Activated CD8-positive, alpha-beta memory T cell treated with anti-CD3 and anti-CD28 coated beads for 24 hours (primary cell): ENCODE results near the gene LPCAT1.
"Not testable (repeated sequence)": the region's sequence is repeated elsewhere in the genome, so short reads cannot be mapped to it uniquely, and the experiment has no call there.

Experiments used
- DNase-seq: peaks from one replicate; pipeline ENCODE4 v3.0.0-alpha.2; 2020

Gene LPCAT1

GRCh38 chr5:1507961-1508658 is 15.7 kb downstream of the LPCAT1 start:
- DNase-seq = no peak

- DNase-seq = no peak
Observed at GRCh38 chr5:1507457-1507856, 16.3 kb downstream of the LPCAT1 start.

- DNase-seq = no peak
Observed at GRCh38 chr5:1507014-1507375, 16.8 kb downstream of the LPCAT1 start.

GRCh38 chr5:1506242-1507013 is 17.3 kb downstream of the LPCAT1 start:
- DNase-seq = no peak

DNA sequence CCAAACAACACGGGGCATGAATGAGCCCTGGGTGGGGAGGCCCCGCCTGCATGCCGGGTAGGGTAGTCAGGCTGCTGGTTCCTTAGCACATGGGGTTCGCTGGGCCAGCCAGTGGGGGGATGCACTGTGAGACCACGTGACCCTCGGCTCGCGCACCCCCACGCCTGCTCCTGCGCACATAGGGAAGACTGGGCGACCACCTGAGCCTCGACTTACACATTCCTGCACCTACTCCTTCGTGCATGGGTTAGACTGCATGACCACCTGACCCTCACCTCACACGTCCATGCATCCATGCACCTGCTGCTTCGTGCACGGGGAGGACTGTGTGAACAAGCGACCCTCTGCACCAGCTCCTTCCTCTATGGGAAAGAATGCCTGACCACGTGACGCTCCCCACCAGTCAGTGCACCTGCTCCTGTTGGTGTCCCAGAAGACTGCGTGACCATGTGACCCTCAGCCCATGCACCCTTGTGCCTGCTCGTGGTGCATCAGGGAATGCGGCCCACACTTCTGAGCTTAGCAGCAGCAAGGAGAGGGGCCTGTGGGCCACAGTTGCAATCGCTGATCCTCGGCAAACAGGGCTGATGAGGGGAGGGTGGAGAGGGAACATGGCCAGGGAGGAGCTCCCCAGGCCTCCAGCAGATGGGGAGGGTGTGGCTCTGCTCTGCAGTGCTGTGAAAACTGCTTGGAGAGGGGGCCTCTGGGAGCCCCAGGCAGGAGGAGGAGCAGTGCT is 18.1 kb downstream of the LPCAT1 start:
- DNase-seq = no peak

GRCh38 chr5:1505089-1505488 is 18.7 kb downstream of the LPCAT1 start:
- not testable (repeated sequence) for DNase-seq

- DNase-seq = no peak
Observed at GRCh38 chr5:1504617-1505016, 19.1 kb downstream of the LPCAT1 start.

GRCh38 chr5:1504069-1504595 is 19.6 kb downstream of the LPCAT1 start:
- DNase-seq = no peak

DNA sequence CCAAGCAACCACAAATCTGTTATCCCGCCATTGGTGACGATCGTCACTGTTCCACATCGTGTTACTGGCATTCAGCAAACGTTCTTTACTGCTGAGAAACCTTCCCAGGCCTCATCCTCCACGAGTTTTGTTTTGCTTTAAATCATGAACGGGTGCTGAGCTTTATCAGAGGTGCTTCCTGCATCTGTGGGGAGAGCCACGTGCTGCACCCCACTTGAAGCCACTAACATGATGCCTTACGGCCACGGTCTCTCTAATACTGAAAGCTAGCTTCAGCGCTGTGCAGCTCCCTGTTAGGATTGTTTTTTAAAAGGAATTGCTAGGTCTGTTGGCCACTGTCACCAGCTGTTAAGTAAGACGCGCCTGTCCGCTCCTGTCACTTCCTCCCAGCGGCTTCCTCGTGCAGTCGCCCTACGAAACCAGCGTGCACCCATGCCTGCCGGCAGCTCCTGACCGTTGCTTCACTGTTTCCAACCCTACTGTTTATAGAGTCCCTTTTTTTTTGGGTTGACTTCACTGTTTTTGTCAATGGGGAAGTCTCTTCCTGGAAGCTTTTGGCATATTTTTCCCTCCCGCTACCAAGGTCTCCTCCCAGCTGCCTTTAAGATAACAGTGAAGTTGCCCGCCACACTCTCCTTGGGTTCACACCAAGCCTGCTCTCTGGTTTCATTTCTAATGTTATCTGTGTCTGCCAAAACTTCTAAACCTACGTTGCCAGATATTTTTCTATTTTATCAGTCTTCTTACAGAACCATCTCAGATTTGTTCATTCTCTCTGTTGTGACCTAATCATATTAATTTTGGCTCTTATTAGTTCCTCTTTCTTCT is 20.3 kb downstream of the LPCAT1 start:
- DNase-seq = no peak

- no peak for DNase-seq
Observed at GRCh38 chr5:1502737-1503120, 21.0 kb downstream of the LPCAT1 start.

- no peak for DNase-seq
Observed at GRCh38 chr5:1502046-1502736, 21.6 kb downstream of the LPCAT1 start.

- DNase-seq = no peak
Observed at GRCh38 chr5:1501372-1502045, 22.3 kb downstream of the LPCAT1 start.

GRCh38 chr5:1500411-1501091 is 23.2 kb downstream of the LPCAT1 start:
- no peak for DNase-seq

DNA sequence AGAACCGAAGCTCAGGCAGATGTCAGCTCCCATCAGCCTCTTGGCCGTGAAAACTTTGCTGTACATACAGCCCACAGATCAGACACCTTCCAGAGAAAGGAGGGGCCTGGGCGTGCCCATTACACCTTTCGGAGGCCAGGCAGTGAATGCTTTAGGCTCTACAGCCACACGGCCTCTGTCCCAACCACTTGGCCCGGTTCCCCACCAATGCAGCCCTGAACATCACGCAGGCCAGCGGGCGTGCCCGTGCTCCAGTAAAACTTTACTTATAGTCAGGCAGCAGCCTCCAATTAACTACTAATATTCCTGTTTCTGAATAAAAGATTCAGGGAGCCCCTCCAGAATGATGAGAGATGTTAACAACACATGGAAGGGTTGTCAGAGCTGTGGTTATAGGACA is 23.9 kb downstream of the LPCAT1 start:
- DNase-seq = no peak

DNA sequence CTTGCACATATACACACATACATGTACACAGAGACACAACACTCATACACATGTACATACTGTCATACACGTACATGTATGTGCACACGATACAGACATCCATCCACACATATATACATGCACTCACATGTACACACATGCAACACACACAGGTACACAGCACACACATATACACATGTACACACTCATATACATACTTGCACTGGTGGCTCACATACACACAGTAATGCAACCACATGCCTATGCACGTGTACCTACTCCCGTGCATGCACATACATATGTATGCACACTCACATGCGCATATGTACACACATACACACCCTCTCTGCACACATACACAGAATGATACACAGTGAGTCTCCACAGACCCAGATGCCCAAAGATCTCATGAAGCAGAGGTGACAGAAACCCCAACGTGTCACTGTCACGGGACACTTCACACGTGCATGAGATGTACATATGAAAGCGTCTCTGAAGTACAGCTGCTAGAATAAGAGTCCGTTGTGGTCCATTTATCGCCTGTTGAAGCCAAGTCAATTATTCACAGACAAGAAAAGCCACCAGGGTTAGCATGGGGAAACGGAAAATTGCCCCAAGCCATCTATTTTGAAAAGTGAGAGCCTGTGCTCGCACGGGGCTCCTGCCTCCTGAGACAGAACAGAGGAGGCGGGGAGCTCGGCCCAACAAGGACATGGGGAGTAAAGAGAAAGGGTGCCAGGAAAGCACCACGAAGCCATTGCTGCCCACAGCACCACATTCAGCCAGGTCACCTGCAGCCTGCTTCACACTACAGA is 24.9 kb downstream of the LPCAT1 start:
- DNase-seq = no peak

DNA sequence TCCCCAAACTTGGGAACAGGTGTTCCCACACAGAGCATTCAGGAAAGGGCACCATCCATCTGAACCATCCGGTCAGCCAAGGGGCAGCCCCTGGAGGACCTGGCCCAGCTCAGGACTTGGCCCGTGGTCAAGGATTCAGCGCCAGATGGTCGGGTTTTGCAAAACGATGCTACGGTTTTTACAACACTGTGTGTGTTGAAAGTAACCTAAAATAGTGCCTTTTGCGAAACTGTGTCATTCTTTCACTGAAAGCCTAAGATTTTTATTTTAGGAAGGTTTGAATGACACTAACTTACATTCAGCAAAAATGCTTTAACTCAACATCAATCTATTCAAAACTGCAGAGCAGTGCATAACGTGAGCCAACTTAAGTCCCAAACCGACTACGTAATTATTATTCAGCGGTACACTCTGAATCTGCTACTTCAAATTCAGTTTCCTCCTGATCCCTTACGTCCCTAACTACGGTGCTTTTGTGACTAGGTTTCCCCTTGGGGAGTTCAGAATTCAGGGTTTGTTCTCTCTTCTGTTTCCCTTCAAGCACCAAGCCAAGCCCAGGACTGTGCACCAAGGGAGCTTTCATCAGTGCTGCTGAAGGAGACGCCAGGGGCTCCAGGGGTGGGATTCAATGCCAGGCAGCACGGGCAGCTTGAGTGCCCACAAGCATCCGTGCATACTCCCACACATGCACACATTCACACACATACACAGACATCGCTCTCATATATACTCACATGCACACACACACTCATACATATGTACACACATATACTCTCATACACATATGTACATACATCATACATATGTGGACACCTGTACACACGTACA is 25.8 kb downstream of the LPCAT1 start:
- no peak for DNase-seq

DNA sequence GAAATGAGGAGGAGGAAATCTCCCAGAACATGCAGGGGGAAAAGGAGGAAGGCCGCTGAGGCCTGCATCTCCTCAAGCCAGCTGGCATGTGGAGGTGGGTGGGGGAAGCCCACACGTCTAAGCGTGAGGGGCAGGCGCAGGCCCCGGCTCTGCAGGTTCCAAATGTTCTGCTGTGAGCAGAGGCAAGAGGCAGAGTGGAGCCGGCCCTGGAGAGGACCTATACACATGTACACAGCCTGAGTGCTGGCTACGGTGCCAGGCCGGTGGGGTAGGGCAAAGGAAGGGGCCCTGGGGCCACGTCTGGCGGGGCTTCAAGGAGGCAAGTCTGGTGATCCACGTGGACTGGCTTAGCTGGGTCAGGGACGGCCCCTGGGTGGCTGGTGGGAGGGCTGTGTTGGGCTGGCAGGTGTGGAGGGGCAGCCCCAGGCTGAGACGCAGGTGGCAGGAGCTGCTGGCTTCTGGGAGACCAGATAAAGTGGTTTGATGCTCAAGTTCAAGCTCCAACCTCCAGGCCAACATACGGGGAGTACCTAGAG is 26.4 kb downstream of the LPCAT1 start:
- DNase-seq = no peak

DNA sequence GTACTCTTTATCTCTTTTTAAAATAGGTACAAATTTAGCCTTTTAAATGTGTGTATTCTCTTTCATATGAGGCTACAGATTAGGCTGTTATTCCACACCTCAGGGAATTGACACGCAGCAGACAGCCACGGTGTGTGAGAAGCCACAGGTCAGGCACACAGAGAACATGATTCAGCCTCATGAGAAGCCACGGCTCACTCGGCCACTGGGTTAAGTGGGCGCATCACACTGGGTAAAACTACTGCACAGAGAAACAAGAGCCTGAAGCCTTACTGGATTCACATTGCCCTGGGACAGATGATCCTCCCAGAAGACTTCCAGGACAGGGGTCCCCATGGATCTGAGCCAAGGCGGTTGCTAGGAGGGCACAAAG is 28.2 kb downstream of the LPCAT1 start:
- DNase-seq = no peak
